ENCODE measurements around the gene PTPRS.

Gene PTPRS

DNA sequence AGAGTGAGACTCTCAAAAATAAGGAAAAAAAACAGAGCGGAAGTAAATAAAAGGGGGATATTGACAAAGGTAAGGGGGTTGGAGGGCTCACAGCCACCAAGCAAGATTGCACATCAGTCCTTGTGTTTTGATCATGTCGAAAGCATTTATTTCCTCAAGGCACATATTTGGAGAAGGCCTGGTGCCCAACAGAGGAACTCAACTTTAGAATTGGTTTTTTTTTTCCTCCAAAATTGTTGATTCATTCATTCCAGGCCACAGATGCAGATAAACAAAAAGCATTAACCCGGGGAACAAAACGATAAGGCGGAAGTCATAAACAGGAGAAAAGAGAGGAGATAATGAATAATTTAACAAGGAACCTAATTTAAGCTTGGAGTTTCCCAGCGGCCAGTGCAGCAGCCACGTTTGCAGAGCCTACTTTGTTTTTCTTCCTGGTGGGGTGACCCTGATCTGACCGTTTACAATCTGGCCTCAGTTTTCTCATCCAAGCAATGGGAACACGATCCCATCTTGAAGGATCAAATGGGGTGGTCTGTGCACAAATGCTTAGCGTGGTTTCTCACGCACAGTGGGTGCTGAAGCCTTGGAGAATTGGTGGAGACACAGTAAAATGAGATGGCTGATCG lies 2.1 kb upstream of the PTPRS start:
- no peak for DNase-seq
- TF ChIP-seq POLR2A (IDR thresholded peaks at IDR 0.05; ENCODE audit: low read length) (no peak), GATA1 (IDR thresholded peaks at IDR 0.05; ENCODE audit: low read depth, low read length) (no peak)

DNA sequence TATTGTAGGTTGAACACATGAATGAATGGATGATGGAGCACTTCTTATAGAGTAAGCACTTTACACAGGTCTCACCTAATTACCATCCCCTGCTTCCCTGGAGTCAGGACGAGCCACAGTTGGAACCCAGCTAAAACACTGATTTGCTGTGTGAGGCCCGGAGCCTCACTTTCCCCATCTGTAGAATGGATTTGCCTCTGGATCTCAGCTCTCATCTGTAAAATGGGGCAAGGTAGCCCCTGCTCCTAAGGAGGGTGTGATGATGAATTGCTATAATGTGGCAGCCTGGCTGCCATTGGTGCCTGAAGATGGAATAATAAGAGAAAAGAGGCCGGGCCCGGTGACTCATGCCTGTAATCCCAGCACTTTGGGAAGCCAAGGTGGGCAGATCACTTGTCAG lies 1.4 kb upstream of the PTPRS start:
- no peak for DNase-seq
- TF ChIP-seq POLR2A (IDR thresholded peaks at IDR 0.05; ENCODE audit: low read length) (no peak), GATA1 (IDR thresholded peaks at IDR 0.05; ENCODE audit: low read depth, low read length) (no peak)

DNA sequence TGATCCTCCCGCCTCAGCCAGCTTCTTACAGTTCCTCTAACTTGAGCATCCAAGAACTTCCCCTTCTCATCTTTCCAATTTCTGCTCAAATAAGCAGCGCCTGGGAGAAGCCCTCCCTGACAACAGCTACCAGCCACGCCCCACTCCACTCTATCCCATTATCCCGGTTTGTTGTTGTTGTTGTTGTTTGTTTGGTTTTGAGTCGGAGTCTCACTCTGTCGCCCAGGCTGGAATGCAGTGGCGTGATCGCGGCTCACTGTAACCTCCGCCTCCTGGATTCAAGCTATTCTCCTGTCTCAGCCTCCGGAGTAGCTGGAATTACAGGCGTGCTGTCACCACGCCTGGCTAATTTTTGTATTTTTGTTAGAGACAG lies 822 bp upstream of the PTPRS start:
- TF ChIP-seq GATA1 (IDR thresholded peaks at IDR 0.05; ENCODE audit: low read depth, low read length) (no peak), POLR2A (IDR thresholded peaks at IDR 0.05; ENCODE audit: low read length) (no peak)
- no peak for DNase-seq

DNA sequence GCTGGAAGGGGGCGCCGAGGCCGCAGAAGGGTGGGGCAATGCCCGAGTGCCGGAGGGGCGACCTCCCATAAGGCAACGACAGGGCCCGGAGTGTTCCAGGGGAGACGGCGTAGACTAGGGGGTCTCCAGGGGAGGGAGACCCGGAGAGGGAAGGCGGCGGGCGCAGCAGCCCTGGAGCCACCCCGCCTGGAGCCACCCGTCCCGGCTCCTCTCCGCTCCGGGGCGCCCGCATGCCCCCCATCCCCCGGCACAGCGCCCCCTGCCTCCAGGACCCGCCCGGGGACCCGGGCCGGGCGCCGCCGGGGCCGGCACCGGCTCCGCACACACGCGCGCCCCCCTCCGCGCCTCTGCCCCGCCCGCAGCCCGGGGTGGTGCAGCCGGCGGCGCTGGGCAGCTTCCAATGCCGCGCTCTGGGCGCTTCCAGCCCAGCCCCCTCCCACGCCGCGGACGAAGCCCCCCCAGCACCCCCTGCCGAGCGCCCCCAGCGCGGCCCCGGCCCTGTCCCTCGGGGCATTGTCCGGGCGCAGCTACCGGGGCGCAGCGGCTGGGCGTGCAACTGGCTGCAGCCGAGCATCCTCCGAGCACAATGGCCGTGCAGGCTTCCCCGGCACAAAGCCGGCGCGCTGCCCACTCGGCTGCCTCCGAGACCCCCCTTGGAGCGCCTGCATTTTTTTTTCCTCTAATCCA lies 519 bp downstream of the PTPRS start:
- TF ChIP-seq POLR2A (IDR thresholded peaks at IDR 0.05; ENCODE audit: low read length) (no peak), GATA1 (IDR thresholded peaks at IDR 0.05; ENCODE audit: low read depth, low read length) (no peak)
- no peak for DNase-seq

DNA sequence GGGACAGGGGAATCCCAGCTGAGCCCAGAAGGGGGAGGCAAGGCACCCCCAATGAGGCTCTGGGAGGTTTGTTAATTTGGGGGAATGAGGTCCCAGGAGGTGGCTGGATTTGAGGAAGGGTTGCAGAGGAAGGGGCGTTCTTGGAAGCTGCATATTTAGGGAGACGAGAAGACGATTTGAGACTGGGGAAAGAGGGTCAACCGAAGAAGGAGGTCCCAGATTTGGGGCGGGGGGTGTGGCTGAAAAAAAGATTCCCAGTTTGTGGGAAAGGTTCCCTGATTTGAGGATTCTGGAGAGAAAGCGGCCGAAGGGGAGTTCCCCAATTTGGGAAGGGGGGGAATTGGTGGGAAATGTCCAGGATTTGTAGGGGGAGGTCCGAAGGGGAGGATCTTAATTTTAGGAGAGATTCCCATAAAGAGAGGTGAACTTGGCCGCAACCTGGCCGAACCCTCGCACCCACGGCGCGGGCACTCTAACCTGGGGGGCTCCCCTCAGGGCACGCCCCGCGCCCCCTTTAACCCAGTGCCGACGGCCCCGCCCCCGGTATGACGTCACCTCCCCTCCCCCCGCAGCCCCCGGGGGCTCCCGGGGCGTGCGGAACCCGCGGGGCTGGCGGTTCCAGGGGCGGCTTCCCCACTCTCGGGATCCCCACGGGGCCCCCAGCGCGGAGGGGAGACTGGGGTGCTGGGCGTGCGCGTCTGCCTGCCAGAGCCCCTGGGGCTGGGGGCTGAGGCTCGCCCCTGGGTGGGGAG lies 1.2 kb downstream of the PTPRS start:
- TF ChIP-seq POLR2A (IDR thresholded peaks at IDR 0.05; ENCODE audit: low read length): no peak
- TF ChIP-seq GATA1 (IDR thresholded peaks at IDR 0.05; ENCODE audit: low read depth, low read length): no peak
- no peak for DNase-seq

DNA sequence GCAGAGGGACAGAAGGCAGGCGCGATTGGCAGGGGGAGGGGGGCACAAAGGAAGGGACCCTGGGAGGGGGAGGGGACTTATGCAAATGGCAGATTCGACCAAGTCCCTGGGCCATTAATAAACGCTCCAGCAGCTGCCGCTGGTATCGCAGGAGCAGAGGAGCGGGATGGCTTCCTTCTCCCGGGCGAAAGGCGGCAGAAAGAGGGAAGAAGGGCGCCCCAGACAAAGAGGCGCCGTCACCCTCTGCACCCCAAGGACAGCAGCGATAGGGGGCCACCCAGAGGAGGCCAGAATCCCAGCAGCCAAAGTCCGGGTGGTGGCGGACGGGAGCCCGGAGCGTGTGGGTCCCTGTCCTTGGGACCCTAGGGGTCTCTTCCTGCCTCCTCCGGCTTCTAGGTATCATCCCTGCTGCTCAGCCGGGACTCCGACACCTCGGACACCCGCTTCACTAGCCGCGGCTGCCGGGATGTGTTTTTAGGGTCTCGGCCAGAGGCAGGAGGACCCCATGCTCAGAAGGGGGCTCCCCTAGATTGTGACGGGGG lies 1.9 kb downstream of the PTPRS start:
- no peak for TF ChIP-seq POLR2A (IDR thresholded peaks at IDR 0.05; ENCODE audit: low read length)
- TF ChIP-seq GATA1 (IDR thresholded peaks at IDR 0.05; ENCODE audit: low read depth, low read length): no peak
- no peak for DNase-seq

DNA sequence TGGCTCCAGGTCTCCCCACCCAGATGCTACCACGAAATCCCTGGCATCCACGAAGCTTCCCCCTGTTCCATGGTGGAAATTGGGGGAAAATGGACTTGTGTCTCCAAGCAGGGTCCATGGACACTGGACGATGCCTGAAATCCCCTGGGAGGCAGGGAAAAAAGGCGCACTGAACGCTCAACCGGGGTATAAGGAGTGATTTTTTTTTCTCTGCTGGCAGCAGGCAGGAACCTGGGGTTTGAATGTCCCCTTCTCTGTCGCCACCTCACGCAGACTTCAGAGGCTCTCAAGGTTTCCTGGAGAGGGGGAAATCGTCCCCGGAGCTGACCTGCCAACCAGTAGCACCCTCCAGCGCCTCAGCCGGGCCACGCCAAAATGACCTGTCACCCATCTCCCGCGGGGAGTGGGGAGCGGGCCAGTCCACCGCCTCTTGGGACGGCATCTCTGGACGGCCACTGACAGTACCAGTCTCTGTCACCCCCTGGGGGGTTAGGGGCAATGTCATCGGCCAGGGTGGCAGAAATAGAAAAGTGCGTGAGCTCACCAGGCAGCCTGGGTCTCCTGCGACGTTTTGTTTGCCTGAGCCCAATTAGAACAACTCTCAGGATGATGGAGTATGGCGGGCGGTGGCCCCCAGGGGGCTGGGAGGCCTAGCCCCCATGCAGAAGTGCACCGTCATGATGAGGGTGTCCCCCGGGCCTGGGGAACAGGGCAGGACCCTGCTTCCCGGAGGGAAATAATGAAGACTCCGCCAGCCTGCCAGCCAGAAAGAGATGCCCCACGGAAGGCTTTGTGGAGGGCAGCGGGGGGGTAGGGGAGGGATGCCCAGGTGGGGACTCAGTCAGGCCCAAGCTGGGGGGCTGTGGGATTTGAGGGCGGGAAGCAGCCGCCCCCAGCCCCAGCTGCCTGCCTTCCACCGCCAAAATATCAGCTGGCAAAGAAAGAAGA lies 2.6 kb downstream of the PTPRS start:
- no peak for TF ChIP-seq GATA1 (IDR thresholded peaks at IDR 0.05; ENCODE audit: low read depth, low read length)
- no peak for DNase-seq

DNA sequence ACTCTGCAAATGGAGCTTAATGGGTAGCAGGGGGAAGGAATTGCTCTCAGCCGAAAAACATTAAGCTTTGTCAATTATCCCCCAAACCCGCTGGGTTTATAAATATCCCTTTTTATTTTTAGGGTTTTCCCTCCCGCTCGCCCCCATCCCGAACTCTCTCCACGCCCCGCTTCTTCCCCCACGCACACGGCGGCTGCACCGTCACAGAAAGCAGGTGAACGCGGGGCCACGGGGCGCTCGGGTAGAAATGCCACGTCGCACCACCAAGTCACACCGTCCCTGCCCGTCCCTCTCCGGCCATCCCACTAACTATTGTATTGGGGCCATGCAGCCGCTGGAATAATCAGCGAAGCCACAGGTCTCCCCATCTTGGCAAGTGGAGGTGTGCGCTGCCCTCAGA lies 3.5 kb downstream of the PTPRS start:
- no peak for DNase-seq
- TF ChIP-seq POLR2A (IDR thresholded peaks at IDR 0.05; ENCODE audit: low read length) (no peak), GATA1 (IDR thresholded peaks at IDR 0.05; ENCODE audit: low read depth, low read length) (no peak)

DNA sequence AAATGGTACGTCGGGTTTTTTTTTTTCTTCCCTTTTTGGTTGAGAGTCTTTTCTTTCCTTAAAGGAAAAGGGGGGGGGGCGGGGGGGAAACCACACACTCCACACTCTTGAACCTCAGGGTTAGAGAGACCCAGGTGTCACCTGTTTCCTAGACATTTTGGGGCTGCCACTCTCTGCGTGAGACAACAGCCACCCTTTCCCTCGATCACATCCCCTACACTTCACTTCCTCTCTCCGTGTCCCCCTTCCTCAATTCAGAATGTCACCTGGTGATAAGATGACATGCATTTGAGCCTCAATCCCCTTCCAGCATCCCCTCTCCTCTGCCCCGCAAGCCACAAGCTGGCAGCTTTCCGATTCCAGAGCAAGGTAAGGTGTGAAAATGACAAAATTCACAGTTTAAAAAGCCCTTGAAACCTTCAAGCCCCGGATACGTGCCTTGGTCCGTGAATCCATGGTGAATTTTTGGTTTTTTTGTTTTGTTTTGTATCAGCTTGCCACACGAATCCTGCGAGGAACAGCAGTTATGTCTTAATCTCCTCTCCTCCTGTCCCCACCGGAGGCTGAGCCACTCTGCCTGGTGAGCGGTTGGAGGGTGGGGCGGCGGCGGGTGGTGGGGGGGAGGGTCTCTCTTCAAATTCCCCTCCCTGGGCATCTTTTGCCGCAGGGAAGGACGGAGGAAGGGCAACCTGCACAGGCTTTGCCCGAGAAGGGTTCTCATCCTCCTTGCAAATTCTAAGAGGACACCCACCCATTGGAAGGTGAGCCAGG lies 4.2 kb downstream of the PTPRS start:
- DNase-seq: no peak

DNA sequence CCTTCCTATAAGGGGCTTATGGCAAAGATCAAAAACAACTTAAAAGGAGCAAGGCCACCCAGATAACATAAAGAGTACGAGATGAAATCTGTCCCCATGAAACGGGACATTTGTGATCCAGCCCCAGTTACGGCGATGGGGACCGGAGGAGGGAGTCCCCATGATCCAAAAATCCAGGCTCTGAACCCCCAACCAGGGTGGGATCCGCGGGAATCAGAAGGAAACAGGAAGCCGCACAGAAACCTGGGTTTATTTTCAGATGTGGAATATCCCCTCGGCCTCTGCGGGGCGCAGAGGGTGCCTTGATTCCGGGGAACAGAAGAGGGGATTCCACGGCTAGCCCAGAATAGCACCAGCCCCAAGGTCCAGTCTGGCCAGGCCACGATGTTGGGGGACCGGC lies 5.0 kb downstream of the PTPRS start:
- DNase-seq: no peak
- TF ChIP-seq POLR2A (IDR thresholded peaks at IDR 0.05; ENCODE audit: low read length) (no peak), GATA1 (IDR thresholded peaks at IDR 0.05; ENCODE audit: low read depth, low read length) (no peak)

More for the DNA sequence above, 4.2 kb downstream of the PTPRS start:
- no peak for TF ChIP-seq POLR2A (IDR thresholded peaks at IDR 0.05; ENCODE audit: low read length)

DNA sequence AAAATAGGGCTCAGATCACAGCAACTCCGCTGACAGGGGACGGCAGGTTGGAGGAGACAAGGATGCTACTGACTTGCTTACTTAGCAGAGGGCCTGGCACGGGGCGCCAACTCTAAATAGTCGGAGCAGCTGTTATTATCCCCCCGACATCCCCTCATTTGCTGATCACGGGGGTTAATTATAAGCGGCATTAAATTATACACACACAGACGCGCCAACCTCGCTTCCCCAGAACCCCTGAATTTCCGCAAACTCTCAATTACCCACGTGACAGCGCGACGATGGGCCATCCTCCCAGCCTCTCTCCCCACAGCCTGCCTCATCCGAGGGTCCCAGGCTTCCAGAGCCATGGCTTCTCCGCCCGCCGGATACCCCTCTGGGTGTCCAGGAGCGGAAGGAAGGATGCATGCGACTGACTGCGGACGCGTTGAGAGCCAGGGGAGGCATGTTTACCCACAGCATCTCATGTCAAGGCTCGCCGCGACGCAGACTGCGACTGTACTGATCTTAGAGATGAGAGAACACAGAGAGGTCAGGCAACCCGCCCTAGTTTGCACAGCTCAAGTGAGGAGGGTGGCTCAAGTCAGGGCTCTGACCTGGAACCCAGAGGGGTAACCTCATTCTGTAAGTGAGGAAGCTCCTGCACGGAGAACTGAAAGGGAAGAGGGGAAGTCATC lies 5.7 kb downstream of the PTPRS start:
- DNase-seq: no peak

DNA sequence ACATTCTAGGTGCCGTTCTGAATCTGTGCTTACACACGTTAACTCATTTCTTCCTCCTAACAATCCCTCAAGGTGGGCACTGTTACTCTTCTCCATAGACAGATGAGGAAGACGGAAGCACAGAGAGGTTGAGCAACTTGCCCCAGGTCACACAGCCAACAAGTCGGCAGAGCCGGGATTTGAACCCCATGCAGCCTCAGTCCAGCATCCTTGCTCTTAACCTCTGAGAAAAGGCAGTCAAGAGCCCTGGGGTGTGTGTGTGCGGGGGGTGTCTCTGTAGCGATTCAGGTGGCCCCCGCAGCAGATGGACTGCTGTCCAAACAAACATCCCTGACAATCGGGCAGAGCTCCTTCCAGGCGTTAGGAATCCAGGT lies 6.3 kb downstream of the PTPRS start:
- TF ChIP-seq POLR2A (IDR thresholded peaks at IDR 0.05; ENCODE audit: low read length): no peak
- TF ChIP-seq GATA1 (IDR thresholded peaks at IDR 0.05; ENCODE audit: low read depth, low read length): no peak
- DNase-seq: no peak

More for the DNA sequence above, 5.7 kb downstream of the PTPRS start:
- TF ChIP-seq POLR2A (IDR thresholded peaks at IDR 0.05; ENCODE audit: low read length): no peak
